Kidney (tissue), 14 donors: ENCODE data around the gene CD34. TPM values are rescaled to one million over a fixed set of nuclear protein-coding genes. Genes with fewer than 3 reads are reported as not detected.

ENCODE experiments used
- DNase-seq, 5 donors: peaks; one replicate each; pipeline ENCODE4 v3.0.0-alpha.2; 2013 to 2020
- FAIRE-seq: peaks from 2 replicates; lab custom pipeline; 2012; peaks lifted over from hg19 to GRCh38; lab: Jason Lieb, UNC
- H3K27ac ChIP-seq, 2 donors: one replicate each; pipeline ENCODE4 v1.7.0; 2013; ENCODE audit warnings: low read depth in 2 of 2, low read length in 2 of 2, inconsistent platforms in 1 of 2
- H3K27me3 ChIP-seq: one replicate; pipeline ENCODE4 v1.7.1; 2013; ENCODE audit warnings: low read length, inconsistent platforms; ENCODE audit not compliant: control insufficient read depth, insufficient read depth
- H3K36me3 ChIP-seq, 3 donors: one replicate each; pipeline versions ENCODE4 v1.7.0 to v1.7.1; 2013; ENCODE audit warnings: low read length in 3 of 3, control low read depth in 1 of 3, inconsistent platforms in 1 of 3; ENCODE audit not compliant: insufficient read depth in 3 of 3, control insufficient read depth in 2 of 3
- H3K4me1 ChIP-seq, 3 donors: one replicate each; pipeline versions ENCODE4 v1.7.0 to v1.7.1; 2013; ENCODE audit warnings: low read length in 3 of 3, inconsistent platforms in 1 of 3, low read depth in 1 of 3; ENCODE audit not compliant: control insufficient read depth in 2 of 3, insufficient read depth in 2 of 3
- H3K4me3 ChIP-seq, 3 donors: one replicate each; pipeline versions ENCODE4 v1.7.0 to v1.8.1; 2013; ENCODE audit warnings: low read length in 3 of 3, control low read depth in 1 of 3, inconsistent platforms in 1 of 3
- H3K9ac ChIP-seq, 3 donors: one replicate each; pipeline versions ENCODE4 v1.7.0 to v1.7.1; 2013; ENCODE audit warnings: low read length in 3 of 3, control low read depth in 1 of 3, inconsistent platforms in 1 of 3
- H3K9me3 ChIP-seq, 3 donors: one replicate each; pipeline versions ENCODE4 v1.7.0 to v1.7.1; 2013; ENCODE audit warnings: low read length in 3 of 3, control low read depth in 1 of 3, inconsistent platforms in 1 of 3; ENCODE audit not compliant: control insufficient read depth in 2 of 3, insufficient read depth in 1 of 3
- CTCF ChIP-seq: IDR thresholded peaks from 3 replicates; pipeline ENCODE4 v1.5.1; 2012; ENCODE audit warnings: mild to moderate bottlenecking, moderate library complexity, borderline replicate concordance; ENCODE audit not compliant: insufficient read depth; ENCODE audit errors: extremely low read depth
- intact Hi-C: fragments of 100-400 bp; cut with DNase I; formaldehyde crosslinking; loops from one replicate; pipeline ENCODE4 v1.11.1; 2022
- polyA plus RNA-seq: library from polyadenylated mRNA; stranded (reverse); fragments of 350-450 nt; fragmentation: Illumina TruSeq; extraction: RNeasy Lipid Tissue Mini Kit (QIAGEN cat#74804); gene quantifications from one replicate; pipeline ENCODE4 v1.2.3, GENCODE V29; 2014; ENCODE audit warnings: low read depth, low replicate concordance; ENCODE audit not compliant: insufficient read depth
- total RNA-seq: library from RNA; stranded (reverse); fragmentation: NEBNext Ultra II Directional; extraction: Animal tissue kit (Norgen Biotek cat#: 25700); gene quantifications from one replicate; pipeline ENCODE4 v1.2.1, GENCODE V29; 2021
- donor health status: control.
- donor health status: control.
- donor health status: control.
- donor health status: control.
- donor health status: control.
- donor health status: DM: yes; HTN: yes; CAD: no.
- donor health status: Normal renal cell carcinoma (clear cell type).

CD34 gene
- total and polyA plus RNA-seq, 2 donors from 2014 or later: 50.9 to 69.4 TPM

GRCh38 chr1:207856276-207857023 is 54.5 kb downstream of the CD34 start:
- no peak overlapping the region for H3K27ac ChIP-seq
- FAIRE-seq: no peak
- peaks cover 0 to 43% (median 25%) of the 10 kb centered on the region in 3 donors for H3K4me1 ChIP-seq

GRCh38 chr1:207854001-207854400 is 56.9 kb downstream of the CD34 start:
- intact Hi-C loops: no loop called here
- FAIRE-seq: no peak

More at GRCh38 chr1:207856276-207857023, 54.5 kb downstream of the CD34 start:
- Histone ChIP-seq H3K9me3 (no peaks in the 10 kb centered on the region), H3K36me3 (peaks cover 0 to 6% (median 2%) of the 10 kb centered on the region in 3 donors), H3K4me3 (no peak overlapping the region), H3K27me3 (no peaks in the 10 kb centered on the region), H3K9ac (no peak overlapping the region)
- intact Hi-C loops: no loop called here
- DNase-seq: no peak
- TF ChIP-seq CTCF: no peak

GRCh38 chr1:207853372-207853757 is 57.6 kb downstream of the CD34 start:
- Histone ChIP-seq H3K9me3 (no peaks in the 10 kb centered on the region), H3K27ac (no peak overlapping the region), H3K9ac (no peak overlapping the region), H3K36me3 (peaks cover 0 to 6% (median 0%) of the 10 kb centered on the region in 3 donors), H3K27me3 (no peaks in the 10 kb centered on the region), H3K4me1 (peaks cover 0 to 62% (median 43%) of the 10 kb centered on the region in 3 donors), H3K4me3 (no peak overlapping the region)
- no peak for TF ChIP-seq CTCF
- DNase-seq (peak in 1 of 5 donors; percentile 53), FAIRE-seq (no peak)
- intact Hi-C loops: no loop called here

More at GRCh38 chr1:207854001-207854400, 56.9 kb downstream of the CD34 start:
- no peak overlapping the region for H3K27ac ChIP-seq
- DNase-seq: no peak
- H3K9ac ChIP-seq: no peak overlapping the region
- peaks cover 0 to 6% (median 0%) of the 10 kb centered on the region in 3 donors for H3K36me3 ChIP-seq
- H3K27me3 ChIP-seq: no peaks in the 10 kb centered on the region
- no peaks in the 10 kb centered on the region for H3K9me3 ChIP-seq
- no peak overlapping the region for H3K4me3 ChIP-seq
- no peak for TF ChIP-seq CTCF
- H3K4me1 ChIP-seq: peaks cover 0 to 58% (median 45%) of the 10 kb centered on the region in 3 donors
